HepG2 (cell line): ENCODE measurements around the gene PADI4. TPM values are rescaled to one million over a fixed set of nuclear protein-coding genes. Genes with fewer than 3 reads are reported as not detected.

ENCODE experiments used
- ATAC-seq: fragments of 200-7000 bp; cut with Tn5 transposase; 3 replicates; pipeline ENCODE4 v1.9.1; 2020; ENCODE audit warnings: mild to moderate bottlenecking, moderate library complexity
- BruUV-seq: library from RNA; stranded (reverse); fragments of 400-500 nt; replicated peaks from 2 replicates; lab custom pipeline; 2021; lab: Mats Ljungman, UMichigan
- CTCF ChIA-PET: fragments of 300-600 bp; formaldehyde crosslinking; extraction: SDS; loops from one replicate; lab custom pipeline; 2021; ENCODE audit warnings: low total read pairs, inconsistent platforms, low intra/inter-chr PET ratio; lab: Yijun Ruan, JAX
- POLR2A ChIA-PET: fragments of 350-600 bp; sonication (Branson Sonifier 250); formaldehyde crosslinking; loops from one replicate; lab custom pipeline; 2020; ENCODE audit warnings: antibody characterized with exemption, inconsistent platforms; lab: Yijun Ruan, JAX
- DNase-seq: peaks from one replicate; pipeline ENCODE4 v3.0.0-alpha.2; 2015; ENCODE audit warnings: low spot score
- FAIRE-seq: peaks from 3 replicates; lab custom pipeline; 2011; peaks lifted over from hg19 to GRCh38; lab: Jason Lieb, UNC
- H2AFZ ChIP-seq: one replicate; pipeline ENCODE4 v1.6.1; 2011; ENCODE audit warnings: low read length, inconsistent platforms
- H3K27ac ChIP-seq: fragments of 300-600 bp; 3 replicates; pipeline ENCODE4 v1.8.0; 2011; ENCODE audit warnings: mixed run types, mild to moderate bottlenecking, mixed read lengths, low read length, inconsistent platforms; ENCODE audit not compliant: insufficient read depth; ENCODE audit errors: extremely low read length
- H3K27me3 ChIP-seq, 2 experiments: fragments of 200-600 bp in 1 of 2; 2 replicates in 1 of 2; 3 replicates in 1 of 2; pipeline versions ENCODE4 v1.6.0 to v1.8.0; 2011; ENCODE audit warnings: low read length in 2 of 2, mild to moderate bottlenecking in 2 of 2, moderate library complexity in 2 of 2, inconsistent platforms in 1 of 2; ENCODE audit not compliant: insufficient read depth in 2 of 2, control insufficient read depth in 1 of 2
- H3K36me3 ChIP-seq, 2 experiments: fragments of 200-600 bp in 1 of 2; replicated peaks in 1 of 2; 2 replicates in 1 of 2; 3 replicates in 1 of 2; pipeline versions ENCODE4 v1.5.1 to v1.8.0; 2011; ENCODE audit warnings: low read length in 2 of 2, inconsistent platforms in 1 of 2; ENCODE audit not compliant: insufficient read depth in 2 of 2, control insufficient read depth in 1 of 2
- H3K4me1 ChIP-seq: 2 replicates; pipeline ENCODE4 v1.5.1; 2012; ENCODE audit warnings: low read length, inconsistent platforms; ENCODE audit not compliant: insufficient read depth
- H3K4me2 ChIP-seq: 2 replicates; pipeline ENCODE4 v1.6.0; 2011; ENCODE audit warnings: low read depth, low read length, inconsistent platforms
- H3K4me3 ChIP-seq, 3 experiments: fragments of 200-600 bp in 1 of 3; sonication (generic), shearing (Covaris generic) in 1 of 3; replicated peaks in 1 of 3; 2 replicates each; pipeline ENCODE4 v1.5.1; 2011 to 2016; ENCODE audit warnings: low read length in 3 of 3, inconsistent platforms in 2 of 3, low read depth in 2 of 3, mild to moderate bottlenecking in 2 of 3, control low read depth in 1 of 3, mixed read lengths in 1 of 3; ENCODE audit not compliant: insufficient read depth in 1 of 3
- H3K79me2 ChIP-seq: one replicate; pipeline ENCODE4 v1.6.1; 2011; ENCODE audit warnings: low read length, inconsistent platforms; ENCODE audit not compliant: insufficient read depth
- H3K9ac ChIP-seq: 2 replicates; pipeline ENCODE4 v1.6.0; 2011; ENCODE audit warnings: mild to moderate bottlenecking, low read depth, low read length, inconsistent platforms; ENCODE audit not compliant: insufficient read depth
- H3K9me3 ChIP-seq: 2 replicates; pipeline ENCODE4 v1.5.1; 2012; ENCODE audit warnings: mild to moderate bottlenecking, low read length
- H4K20me1 ChIP-seq: 2 replicates; pipeline ENCODE4 v1.6.0; 2011; ENCODE audit warnings: inconsistent platforms, mild to moderate bottlenecking, low read length, moderate library complexity; ENCODE audit not compliant: insufficient read depth
- GMEB2 ChIP-seq: IDR thresholded peaks from 2 replicates; pipeline ENCODE4 v1.6.1; 2016; ENCODE audit warnings: missing biosample characterization, missing genetic modification reagents, low read depth
- KLF12 ChIP-seq: sonication (generic); formaldehyde crosslinking; IDR thresholded peaks from 2 replicates; pipeline ENCODE4 v1.4.0; 2020; ENCODE audit warnings: missing genetic modification reagents, borderline replicate concordance
- PHF20 ChIP-seq: sonication (generic); formaldehyde crosslinking; IDR thresholded peaks from 2 replicates; pipeline ENCODE4 v1.5.0; 2020; ENCODE audit warnings: mild to moderate bottlenecking, missing genetic modification reagents
- PLSCR1 ChIP-seq: sonication (generic); formaldehyde crosslinking; IDR thresholded peaks from 2 replicates; pipeline ENCODE4 v1.5.0; 2020; ENCODE audit warnings: missing genetic modification reagents, mild to moderate bottlenecking, borderline replicate concordance
- POLR2AphosphoS5 ChIP-seq: IDR thresholded peaks from 2 replicates; pipeline ENCODE4 v1.6.1; 2012; ENCODE audit warnings: low read depth, low read length
- RBFOX2 ChIP-seq: fragments of 200-400 bp; formaldehyde crosslinking; IDR thresholded peaks from 2 replicates; pipeline ENCODE4 v1.6.1; 2017; ENCODE audit warnings: low read depth, mild to moderate bottlenecking, low read length
- RCOR2 ChIP-seq: IDR thresholded peaks from 2 replicates; pipeline ENCODE4 v1.6.1; 2016; ENCODE audit warnings: missing biosample characterization, missing genetic modification reagents
- SP1 ChIP-seq, 2 experiments: fragments of 450-650 bp in 1 of 2; sonication (generic) in 1 of 2; formaldehyde crosslinking in 1 of 2; IDR thresholded peaks; 2 replicates each; pipeline versions ENCODE4 v1.4.0 to v1.6.1; 2016 to 2020; ENCODE audit warnings: missing genetic modification reagents in 1 of 2
- ZBTB2 ChIP-seq: sonication (generic); formaldehyde crosslinking; IDR thresholded peaks from 2 replicates; pipeline ENCODE4 v1.8.0; 2022; ENCODE audit warnings: low read depth, missing genetic modification reagents
- ZNF574 ChIP-seq: sonication (generic); formaldehyde crosslinking; IDR thresholded peaks from 2 replicates; pipeline ENCODE4 v1.4.0; 2020; ENCODE audit warnings: missing genetic modification reagents
- WGBS: methylation state at CpG from one replicate; pipeline ENCODE4 v1.1.6; 2017; ENCODE audit warnings: low lambda C conversion rate; 5-methylcytosine and 5-hydroxymethylcytosine counted together
- in situ Hi-C: cut with HindIII; loops from 2 replicates; pipeline ENCODE4 v1.10.0; 2017; ENCODE audit warnings: low pct_unique_long_range_greater_than_20kb; ENCODE audit not compliant: extremely low pct_ligation_motif_present
- intact Hi-C: fragments of 100-400 bp; cut with micrococcal nuclease; formaldehyde crosslinking; loops from one replicate; pipeline ENCODE4 v1.10.0; 2022; ENCODE audit not compliant: unreplicated experiment
- polyA plus RNA-seq, 8 experiments: library from polyadenylated mRNA; depleted of rRNA in 3 of 8; stranded (reverse) in 7 of 8; unstranded in 1 of 8; fragments of >200 nt; fragmentation: Illumina TruSeq in 4 of 8; extraction: Trizol in 4 of 8; gene quantifications; 2 replicates each; pipeline versions ENCODE4 v1.2.1 to v1.2.3, GENCODE V29; 2011 to 2016; ENCODE audit warnings: low read depth in 4 of 8, missing spikeins in 1 of 8, mixed read lengths in 1 of 8; ENCODE audit not compliant: insufficient read depth in 1 of 8
- total RNA-seq, 5 experiments: library from RNA; depleted of rRNA; stranded (reverse); fragments of >200 nt; fragmentation: Illumina TruSeq; extraction: Trizol; gene quantifications; 2 replicates each; pipeline ENCODE4 v1.2.3, GENCODE V29; 2016; ENCODE audit warnings: low read depth in 1 of 5

The PADI4 gene
- total and polyA plus RNA-seq, 2 of the 13 experiments (the other 11 are each of a cell fraction or from before 2014, with no cell fraction given) = 0.04 TPM

GRCh38 chr1:17409391-17409811, 101.4 kb downstream of the PADI4 start:
- no peak overlapping the region for H3K4me2 ChIP-seq
- in situ Hi-C loops = no loop called here
- no peaks in the 10 kb centered on the region for H3K9me3 ChIP-seq
- TF ChIP-seq PHF20 (CRISPR knock-in tag) (no peak), RBFOX2 (0 out of 2 replicates have a peak, but pooled peaks have one; percentile 19)
- TF ChIP-seq, all 625 proteins: peak for 1
- intact Hi-C loops = no loop called here
- Histone ChIP-seq H4K20me1 (no peaks in the 10 kb centered on the region), H3K4me1 (peaks cover 9% of the 10 kb centered on the region), H2AFZ (no peak overlapping the region), H3K27ac (no peak overlapping the region), H3K4me3 (no peak overlapping the region), H3K36me3 (peaks cover 33 to 63% of the 10 kb centered on the region in 2 experiments), H3K79me2 (no peaks in the 10 kb centered on the region), H3K9ac (no peak overlapping the region), H3K27me3 (no peaks in the 10 kb centered on the region)
- ChIA-PET CTCF (no interaction called here), POLR2A (no interaction called here)
- ATAC-seq = no peak
- 95% methylated on average over 8 of the region's 10 CpGs for WGBS
- no peak for DNase-seq
- no peak for FAIRE-seq
- no TSS peak for BruUV-seq

GRCh38 chr1:17412093-17412870, 104.3 kb downstream of the PADI4 start:
- Histone ChIP-seq H3K9me3 (no peaks in the 10 kb centered on the region), H3K36me3 (peaks cover 44 to 87% of the 10 kb centered on the region in 2 experiments), H3K27me3 (no peaks in the 10 kb centered on the region), H3K4me2 (no peak overlapping the region), H3K79me2 (no peaks in the 10 kb centered on the region), H3K9ac (no peak overlapping the region), H3K4me3 (no peak overlapping the region), H3K27ac (no peak overlapping the region), H4K20me1 (no peaks in the 10 kb centered on the region), H3K4me1 (no peaks in the 10 kb centered on the region), H2AFZ (no peak overlapping the region)
- 96% methylated on average over 12 of the region's 16 CpGs for WGBS
- DNase-seq (no peak), FAIRE-seq (no peak), ATAC-seq (no peak)
- BruUV-seq = no TSS peak
- ChIA-PET POLR2A (no interaction called here), CTCF (no interaction called here)
- in situ Hi-C loops (no loop called here), intact Hi-C loops (no loop called here)
- TF ChIP-seq KLF12 (CRISPR knock-in tag) = no peak
- TF ChIP-seq ZBTB2 (CRISPR knock-in tag) = no peak
- TF ChIP-seq PLSCR1 (CRISPR knock-in tag) = no peak
- TF ChIP-seq GMEB2 (CRISPR knock-in tag) = no peak
- no peak for TF ChIP-seq POLR2AphosphoS5
- no peak for TF ChIP-seq RCOR2
- TF ChIP-seq ZNF574 (CRISPR knock-in tag) = no peak
- TF ChIP-seq SP1 (IDR thresholded peaks at IDR 0.05) = no peak
- no peak for TF ChIP-seq SP1 (CRISPR knock-in tag; IDR thresholded peaks at IDR 0.05)
